A549 (cell line): Measurements from ENCODE around the gene ANKRD2.
"Not testable (repeated sequence)": the region's sequence is repeated elsewhere in the genome, so short reads cannot be mapped to it uniquely, and the experiment has no call there.

Experiments
- EP300 ChIP-seq, 2 experiments: fragments of >200 bp; sonication (Bioruptor Twin); formaldehyde crosslinking; IDR thresholded peaks; 2 replicates in 1 of 2; 3 replicates in 1 of 2; pipeline ENCODE4 v1.6.1; 2016 to 2017
- ESRRA ChIP-seq: fragments of 150-350 bp; IDR thresholded peaks from 2 replicates; pipeline ENCODE4 v1.6.1; 2014; ENCODE audit warnings: mild to moderate bottlenecking, low read length, borderline replicate concordance
- GATA3 ChIP-seq: IDR thresholded peaks from 2 replicates; pipeline ENCODE4 v1.6.1; 2012; ENCODE audit warnings: borderline replicate concordance
- HDAC2 ChIP-seq: fragments of 200-600 bp; sonication (generic); IDR thresholded peaks from 2 replicates; pipeline ENCODE4 v1.6.1; 2016
- HOXA7 ChIP-seq: fragments of 250-450 bp; sonication (Bioruptor Pico); IDR thresholded peaks from 2 replicates; pipeline ENCODE4 v1.5.0; 2020; ENCODE audit warnings: mild to moderate bottlenecking, moderate library complexity
- JUNB ChIP-seq: fragments of >200 bp; sonication (Bioruptor Twin); formaldehyde crosslinking; IDR thresholded peaks from 2 replicates; pipeline ENCODE4 v1.6.1; 2016
- KDM1A ChIP-seq: fragments of 200-600 bp; sonication (generic); IDR thresholded peaks from 2 replicates; pipeline ENCODE4 v1.6.1; 2016; ENCODE audit warnings: low read depth, mild to moderate bottlenecking
- KDM5A ChIP-seq: fragments of 200-600 bp; sonication (generic); IDR thresholded peaks from 2 replicates; pipeline ENCODE4 v1.6.1; 2016; ENCODE audit warnings: antibody characterized with exemption, mild to moderate bottlenecking
- MYC ChIP-seq: IDR thresholded peaks from 2 replicates; pipeline ENCODE4 v1.6.1; 2012; ENCODE audit warnings: mild to moderate bottlenecking, inconsistent platforms, low read length, improper control_type of control experiment, borderline replicate concordance
- POLR2A ChIP-seq: IDR thresholded peaks from 2 replicates; pipeline ENCODE4 v1.6.1; 2012; ENCODE audit warnings: mild to moderate bottlenecking, low read length
- RARB ChIP-seq: fragments of 250-450 bp; sonication (Bioruptor Pico); IDR thresholded peaks from 2 replicates; pipeline ENCODE4 v1.8.0; 2021; ENCODE audit warnings: mild to moderate bottlenecking, moderate library complexity
- RFX5 ChIP-seq: fragments of 450-650 bp; IDR thresholded peaks from 2 replicates; pipeline ENCODE4 v1.7.1; 2014; ENCODE audit warnings: antibody characterized with exemption, mild to moderate bottlenecking, moderate library complexity
- ZFP36 ChIP-seq: fragments of 450-650 bp; IDR thresholded peaks from 2 replicates; pipeline ENCODE4 v1.6.1; 2014; ENCODE audit warnings: borderline replicate concordance; ENCODE audit not compliant: partially characterized antibody
- TF ChIP-seq, protein P1 (sequence below): fragments of >200 bp; sonication (Bioruptor Twin); formaldehyde crosslinking; IDR thresholded peaks from 3 replicates; pipeline ENCODE4 v1.5.1; 2016

DNA sequence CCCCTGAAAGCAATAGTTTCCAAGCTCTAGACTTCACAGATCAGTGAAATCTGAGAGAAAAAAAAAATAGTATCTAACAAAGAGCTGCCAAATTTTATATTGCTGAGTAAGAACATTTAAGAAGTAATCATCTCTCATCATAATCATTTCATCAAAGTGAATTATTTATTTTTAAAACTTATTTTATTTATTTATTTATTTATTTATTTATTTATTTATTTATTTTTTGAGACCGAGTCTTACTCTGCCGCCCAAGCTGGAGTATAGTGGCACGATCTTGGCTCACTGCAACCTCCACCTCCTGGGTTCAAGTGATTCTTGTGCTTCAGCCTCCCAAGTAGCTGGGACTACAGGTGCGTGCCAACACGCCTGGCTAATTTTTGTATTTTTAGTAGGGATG, 3.9 kb downstream of the ANKRD2 start:
- TF ChIP-seq, protein P1, sequence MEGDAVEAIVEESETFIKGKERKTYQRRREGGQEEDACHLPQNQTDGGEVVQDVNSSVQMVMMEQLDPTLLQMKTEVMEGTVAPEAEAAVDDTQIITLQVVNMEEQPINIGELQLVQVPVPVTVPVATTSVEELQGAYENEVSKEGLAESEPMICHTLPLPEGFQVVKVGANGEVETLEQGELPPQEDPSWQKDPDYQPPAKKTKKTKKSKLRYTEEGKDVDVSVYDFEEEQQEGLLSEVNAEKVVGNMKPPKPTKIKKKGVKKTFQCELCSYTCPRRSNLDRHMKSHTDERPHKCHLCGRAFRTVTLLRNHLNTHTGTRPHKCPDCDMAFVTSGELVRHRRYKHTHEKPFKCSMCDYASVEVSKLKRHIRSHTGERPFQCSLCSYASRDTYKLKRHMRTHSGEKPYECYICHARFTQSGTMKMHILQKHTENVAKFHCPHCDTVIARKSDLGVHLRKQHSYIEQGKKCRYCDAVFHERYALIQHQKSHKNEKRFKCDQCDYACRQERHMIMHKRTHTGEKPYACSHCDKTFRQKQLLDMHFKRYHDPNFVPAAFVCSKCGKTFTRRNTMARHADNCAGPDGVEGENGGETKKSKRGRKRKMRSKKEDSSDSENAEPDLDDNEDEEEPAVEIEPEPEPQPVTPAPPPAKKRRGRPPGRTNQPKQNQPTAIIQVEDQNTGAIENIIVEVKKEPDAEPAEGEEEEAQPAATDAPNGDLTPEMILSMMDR, result not testable (repeated sequence)
- TF ChIP-seq POLR2A; EP300 (IDR thresholded peaks at IDR 0.05); HDAC2; GATA3; KDM1A; ESRRA; JUNB; HOXA7 (CRISPR knock-in tag); MYC; RFX5; RARB; KDM5A; ZFP36: not testable (repeated sequence)
